ENCODE data around the gene PKN1.

DNA sequence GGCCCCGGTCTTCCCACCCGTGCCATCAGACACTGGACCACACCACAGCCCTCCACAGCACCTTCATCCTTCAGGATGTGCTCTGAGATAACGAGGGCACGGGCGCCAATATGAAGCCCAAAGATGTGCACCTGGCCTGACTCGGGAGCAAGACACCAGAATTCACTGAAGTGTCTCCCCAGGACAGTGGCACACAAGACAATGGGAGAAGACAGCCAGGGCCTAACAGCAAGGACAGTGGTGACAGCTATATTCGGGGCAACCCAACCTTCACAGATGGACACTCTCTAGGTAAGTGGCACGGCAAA, 21.2 kb upstream of the PKN1 start:
- TF ChIP-seq POLR2AphosphoS5 (IDR thresholded peaks at IDR 0.05; ENCODE audit: borderline replicate concordance, low read depth, low read length) = no peak
- no peak for TF ChIP-seq EZH2 (IDR thresholded peaks at IDR 0.05)
- TF ChIP-seq FOXP2 (optimal IDR thresholded peaks at IDR 0.05; ENCODE audit: control extremely low read depth, extremely low read length, insufficient read depth) = no peak

Measured in SK-N-MC (cell line).